ENCODE results near the gene INSL3. TPM values are rescaled to one million over a fixed set of nuclear protein-coding genes. Genes with fewer than 3 reads are reported as not detected.
A peak's percentile ranks its signal among the peaks of the same experiment; 100 is the strongest.

INSL3 gene
- total and polyA plus RNA-seq, 8 donors, result 0.21 to 0.76 TPM; not detected in 6

DNA sequence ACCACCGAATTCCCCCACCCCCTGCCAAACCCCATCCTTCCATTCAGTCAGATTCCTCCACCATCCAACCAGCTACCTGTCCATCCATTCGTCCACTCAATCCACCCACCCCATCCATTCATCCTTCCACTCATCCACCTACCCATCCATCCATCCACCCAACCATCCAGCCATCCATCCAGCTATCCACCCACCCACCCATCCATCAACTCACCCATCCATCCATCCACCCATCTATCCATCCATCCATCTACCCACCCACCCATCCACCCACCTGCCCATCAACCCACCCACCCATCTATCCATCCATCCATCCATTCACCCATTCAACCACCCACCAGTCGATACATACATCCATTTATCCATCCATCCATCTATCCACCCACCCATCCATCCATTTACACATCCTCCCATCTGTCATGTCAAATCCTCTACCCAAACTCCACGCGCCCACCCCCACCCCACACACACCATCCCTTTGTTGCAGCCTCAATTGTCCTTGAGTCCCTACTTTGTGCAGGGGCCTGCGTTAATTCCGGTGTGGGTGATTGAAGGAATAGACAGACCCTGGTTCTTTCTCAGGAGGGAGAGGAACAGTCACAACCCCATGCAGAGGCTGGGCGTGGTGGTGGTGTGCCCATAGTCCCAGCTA lies 45.1 kb upstream of the INSL3 start:
- Histone ChIP-seq H3K4me1 (peaks cover 3 to 32% of the 10 kb centered on the region in 2 donors), H3K27ac (no peak overlapping the region), H3K4me3 (no peak overlapping the region), H3K36me3 (peaks cover 9 to 43% of the 10 kb centered on the region in 2 donors), H3K9me3 (no peaks in the 10 kb centered on the region), H3K27me3 (peaks cover 21 to 27% of the 10 kb centered on the region in 2 donors)
- no peak for TF ChIP-seq CTCF (IDR thresholded peaks at IDR 0.05)
- no peak for ATAC-seq
- intact Hi-C loops (cut with DNase I), result loop anchor here in 1 of 2 donors (10.0 kb wide), 2 partner anchors 58 to 128 kb away; no protein-coding TSS in a partner anchor
- no peak for DNase-seq

- DNase-seq (no peak), ATAC-seq (peak; percentile 77)
- H3K4me1 ChIP-seq, result peaks cover 10 to 38% of the 10 kb centered on the region in 2 donors
- no peak overlapping the region for H3K4me3 ChIP-seq
- peak overlapping the region in 1 of 2 donors; percentile 13 for H3K27ac ChIP-seq
- no peaks in the 10 kb centered on the region for H3K9me3 ChIP-seq
- peaks cover 9 to 44% of the 10 kb centered on the region in 2 donors for H3K36me3 ChIP-seq
- no peak for TF ChIP-seq CTCF (IDR thresholded peaks at IDR 0.05)
- intact Hi-C loops (cut with DNase I), result loop anchor here in 1 of 2 donors (10.0 kb wide), 2 partner anchors 59 to 129 kb away; no protein-coding TSS in a partner anchor
- peaks cover 13 to 19% of the 10 kb centered on the region in 2 donors for H3K27me3 ChIP-seq
Measured at GRCh38 chr19:17865364-17866311, 44.3 kb upstream of the INSL3 start.

- Histone ChIP-seq H3K4me1 (peaks cover 11 to 47% of the 10 kb centered on the region in 2 donors), H3K4me3 (no peak overlapping the region)
Measured at GRCh38 chr19:17863520-17864182, 42.3 kb upstream of the INSL3 start.

More at GRCh38 chr19:17863520-17864182, 42.3 kb upstream of the INSL3 start:
- no peaks in the 10 kb centered on the region for H3K27me3 ChIP-seq
- no peak for TF ChIP-seq CTCF (IDR thresholded peaks at IDR 0.05)
- DNase-seq, result no peak
- H3K9me3 ChIP-seq, result no peaks in the 10 kb centered on the region
- peak overlapping the region in 1 of 2 donors; percentile 13 for H3K27ac ChIP-seq
- peaks cover 9 to 44% of the 10 kb centered on the region in 2 donors for H3K36me3 ChIP-seq
- ATAC-seq, result no peak
- intact Hi-C loops (cut with DNase I), result loop anchor here in 1 of 2 donors (10.0 kb wide), 2 partner anchors 61 to 131 kb away; no protein-coding TSS in a partner anchor
